Mesenteric fat pad (tissue), 1 donor: ENCODE results near the gene DNAJA3. TPM values are rescaled to one million over a fixed set of nuclear protein-coding genes. Genes with fewer than 3 reads are reported as not detected.

Experiments
- total RNA-seq: library from RNA; stranded (reverse); fragmentation: NEBNext Ultra II Directional; extraction: Animal tissue kit (Norgen Biotek cat#: 25700); gene quantifications from one replicate; pipeline ENCODE4 v1.2.1, GENCODE V29; 2021
- donor health status: DM: yes; HTN: yes; CAD: no.

Gene DNAJA3
- total RNA-seq, 1 donor from 2014 or later, result 36.0 TPM

Other genes with a start within 250 kb of the DNAJA3 start
- 0.45 TPM for gene SRL, start 183.8 kb upstream of the DNAJA3 start, total RNA-seq
- gene TFAP4, start 152.8 kb upstream of the DNAJA3 start, total RNA-seq, result 8.2 TPM
- gene GLIS2, start 109.8 kb upstream of the DNAJA3 start, total RNA-seq, result 14.2 TPM
- gene PAM16, start 74.5 kb upstream of the DNAJA3 start, total RNA-seq, result 38.2 TPM
- gene VASN, start 54.0 kb upstream of the DNAJA3 start, total RNA-seq, result 26.6 TPM
- 45.0 TPM for gene CORO7, start 9.3 kb upstream of the DNAJA3 start, total RNA-seq
- 23.4 TPM for gene NMRAL1, start 48.8 kb downstream of the DNAJA3 start, total RNA-seq
- gene HMOX2, start 50.5 kb downstream of the DNAJA3 start, total RNA-seq, result 84.1 TPM
- gene CDIP1, start 112.9 kb downstream of the DNAJA3 start, total RNA-seq, result 24.8 TPM
- 0.10 TPM for gene C16orf96, start 130.5 kb downstream of the DNAJA3 start, total RNA-seq
- gene UBALD1, start 189.0 kb downstream of the DNAJA3 start, total RNA-seq, result 20.9 TPM
- gene MGRN1, start 199.0 kb downstream of the DNAJA3 start, total RNA-seq, result 74.1 TPM